Liver (tissue), 9 donors: Measurements from ENCODE around the gene NDUFS2. TPM values are rescaled to one million over a fixed set of nuclear protein-coding genes. Genes with fewer than 3 reads are reported as not detected.

Experiments used
- DNase-seq: peaks from one replicate; pipeline ENCODE4 v3.0.0-alpha.2; 2017; ENCODE audit warnings: low spot score
- H3K27ac ChIP-seq, 2 donors: one replicate each; pipeline ENCODE4 v1.7.0; 2013; ENCODE audit warnings: inconsistent platforms in 2 of 2, low read length in 2 of 2, control low read depth in 1 of 2, low read depth in 1 of 2, mild to moderate bottlenecking in 1 of 2
- H3K27me3 ChIP-seq, 4 donors: one replicate each; pipeline versions ENCODE4 v1.6.1 to v1.7.0; 2013; ENCODE audit warnings: low read length in 3 of 4, inconsistent platforms in 1 of 4, mild to moderate bottlenecking in 1 of 4, moderate library complexity in 1 of 4; ENCODE audit not compliant: control insufficient read depth in 4 of 4, insufficient read depth in 4 of 4
- H3K36me3 ChIP-seq, 4 donors: one replicate each; pipeline versions ENCODE4 v1.6.1 to v1.7.0; 2013; ENCODE audit warnings: low read length in 3 of 4, mild to moderate bottlenecking in 3 of 4, low read depth in 1 of 4, moderate library complexity in 1 of 4; ENCODE audit not compliant: control insufficient read depth in 4 of 4, insufficient read depth in 3 of 4
- H3K4me1 ChIP-seq, 4 donors: one replicate each; pipeline versions ENCODE4 v1.6.1 to v1.7.0; 2013; ENCODE audit warnings: low read length in 3 of 4, mild to moderate bottlenecking in 3 of 4, moderate library complexity in 1 of 4; ENCODE audit not compliant: control insufficient read depth in 4 of 4, insufficient read depth in 4 of 4
- H3K4me3 ChIP-seq, 3 donors: one replicate each; pipeline versions ENCODE4 v1.6.1 to v1.7.0; 2013; ENCODE audit warnings: low read length in 3 of 3, control low read depth in 1 of 3, low read depth in 1 of 3, mild to moderate bottlenecking in 1 of 3
- H3K9ac ChIP-seq, 2 donors: one replicate each; pipeline ENCODE4 v1.7.0; 2013; ENCODE audit warnings: low read length in 2 of 2, mild to moderate bottlenecking in 2 of 2, moderate library complexity in 2 of 2, control low read depth in 1 of 2, low read depth in 1 of 2
- H3K9me3 ChIP-seq, 4 donors: one replicate each; pipeline versions ENCODE4 v1.6.1 to v1.7.0; 2013; ENCODE audit warnings: low read length in 3 of 4; ENCODE audit not compliant: control insufficient read depth in 4 of 4
- ATF3 ChIP-seq: IDR thresholded peaks from 2 replicates; pipeline ENCODE4 v1.6.1; 2016; ENCODE audit warnings: antibody characterized with exemption
- CTCF ChIP-seq: fragments of 150-350 bp; IDR thresholded peaks from 2 replicates; pipeline ENCODE4 v1.5.1; 2017; ENCODE audit warnings: improper control_type of control experiment, low read depth, low read length; ENCODE audit not compliant: missing input control
- EGR1 ChIP-seq, 2 donors: IDR thresholded peaks; 2 replicates each; pipeline ENCODE4 v1.6.1; 2016 to 2018; ENCODE audit warnings: antibody characterized with exemption in 2 of 2, low read depth in 2 of 2
- FOXA1 ChIP-seq: IDR thresholded peaks from 2 replicates; pipeline ENCODE4 v1.6.1; 2016; ENCODE audit warnings: antibody characterized with exemption
- FOXA2 ChIP-seq: IDR thresholded peaks from 2 replicates; pipeline ENCODE4 v1.6.1; 2016; ENCODE audit warnings: antibody characterized with exemption
- GABPA ChIP-seq, 2 donors: IDR thresholded peaks in 1 of 2; conservative IDR thresholded peaks in 1 of 2; 2 replicates each; pipeline ENCODE4 v1.6.1; 2016; ENCODE audit warnings: antibody characterized with exemption in 2 of 2, mild to moderate bottlenecking in 1 of 2, moderate library complexity in 1 of 2
- HNF4A ChIP-seq, 2 donors: conservative IDR thresholded peaks; 2 replicates each; pipeline ENCODE4 v1.6.1; 2016; ENCODE audit warnings: antibody characterized with exemption in 2 of 2, mild to moderate bottlenecking in 2 of 2
- HNF4G ChIP-seq: IDR thresholded peaks from 2 replicates; pipeline ENCODE4 v1.6.1; 2016; ENCODE audit warnings: antibody characterized with exemption
- JUND ChIP-seq, 2 donors: IDR thresholded peaks; 2 replicates each; pipeline ENCODE4 v1.6.1; 2016; ENCODE audit warnings: antibody characterized with exemption in 2 of 2
- MAX ChIP-seq: IDR thresholded peaks from 2 replicates; pipeline ENCODE4 v1.6.1; 2016; ENCODE audit warnings: antibody characterized with exemption
- NR2F2 ChIP-seq: IDR thresholded peaks from 2 replicates; pipeline ENCODE4 v1.6.1; 2016; ENCODE audit warnings: antibody characterized with exemption
- RAD21 ChIP-seq, 2 donors: IDR thresholded peaks; 2 replicates each; pipeline ENCODE4 v1.6.1; 2016; ENCODE audit warnings: antibody characterized with exemption in 2 of 2, mild to moderate bottlenecking in 2 of 2
- REST ChIP-seq: IDR thresholded peaks from 2 replicates; pipeline ENCODE4 v1.6.1; 2016; ENCODE audit warnings: antibody characterized with exemption, mild to moderate bottlenecking
- RXRA ChIP-seq, 2 donors: IDR thresholded peaks; 2 replicates each; pipeline ENCODE4 v1.6.1; 2017 to 2018; ENCODE audit warnings: antibody characterized with exemption in 2 of 2, mild to moderate bottlenecking in 1 of 2
- SP1 ChIP-seq: IDR thresholded peaks from 2 replicates; pipeline ENCODE4 v1.6.1; 2018; ENCODE audit warnings: antibody characterized with exemption, mild to moderate bottlenecking
- TAF1 ChIP-seq: conservative IDR thresholded peaks from 2 replicates; pipeline ENCODE4 v1.6.1; 2016; ENCODE audit warnings: antibody characterized with exemption, mild to moderate bottlenecking
- YY1 ChIP-seq: IDR thresholded peaks from 2 replicates; pipeline ENCODE4 v1.6.1; 2016; ENCODE audit warnings: antibody characterized with exemption, mild to moderate bottlenecking
- ZBTB33 ChIP-seq: IDR thresholded peaks from 2 replicates; pipeline ENCODE4 v1.6.1; 2016; ENCODE audit warnings: antibody characterized with exemption
- WGBS: extraction: QIAGEN DNeasy Blood & Tissue Kit; methylation state at CpG from one replicate; pipeline ENCODE4 v1.1.7; 2013; 5-methylcytosine and 5-hydroxymethylcytosine counted together
- polyA plus RNA-seq, 2 donors: library from polyadenylated mRNA; stranded (reverse) in 1 of 2; unstranded in 1 of 2; fragments of 200-250 nt in 1 of 2; fragments of >200 nt in 1 of 2; fragmentation: Nextera tagmentation in 1 of 2; extraction: Ambion mirVana in 1 of 2; gene quantifications; one replicate each; pipeline versions ENCODE4 v1.2.1 to v1.2.3, GENCODE V29; 2013 to 2015
- total RNA-seq, 2 donors: library from RNA; depleted of rRNA; stranded (reverse); fragments of >200 nt; gene quantifications; one replicate each; pipeline ENCODE4 v1.2.3, GENCODE V29; 2014
- donor health status: healthy.
- donor health status: healthy.
- donor health status: healthy.
- donor health status: healthy.
- donor health status: healthy.

NDUFS2 gene
- total and polyA plus RNA-seq, 4 donors: 93.3 to 167 (median 120) TPM

GRCh38 chr1:161164901-161165610, 37.1 kb upstream of the NDUFS2 start:
- H3K27ac ChIP-seq: peak overlapping the region; percentile 59 to 79
- no peaks in the 10 kb centered on the region for H3K27me3 ChIP-seq
- H3K36me3 ChIP-seq: peaks cover 0 to 24% (median 8%) of the 10 kb centered on the region in 4 donors
- H3K4me3 ChIP-seq: peak overlapping the region in 1 of 3 donors; percentile 67
- no peak for DNase-seq
- no peaks in the 10 kb centered on the region for H3K9me3 ChIP-seq
- no peak for TF ChIP-seq HNF4A (conservative IDR thresholded peaks at IDR 0.05)
- no peak for TF ChIP-seq FOXA1
- TF ChIP-seq CTCF: no peak
- TF ChIP-seq NR2F2: no peak
- TF ChIP-seq RXRA (IDR thresholded peaks at IDR 0.05): no peak
- no peak for TF ChIP-seq YY1
- TF ChIP-seq EGR1 (IDR thresholded peaks at IDR 0.05; ENCODE audit: low read depth in 2 of 2): no peak
- TF ChIP-seq MAX: no peak
- TF ChIP-seq JUND (IDR thresholded peaks at IDR 0.05): no peak
- TF ChIP-seq SP1: no peak
- TF ChIP-seq ZBTB33: no peak
- no peak for TF ChIP-seq GABPA (IDR thresholded peaks at IDR 0.05 in 1 of 2, conservative IDR thresholded peaks at IDR 0.05 in 1 of 2)
- TF ChIP-seq TAF1: no peak
- TF ChIP-seq RAD21 (IDR thresholded peaks at IDR 0.05): no peak
- WGBS: 68% methylated on average over 14 of the region's 14 CpGs
- H3K9ac ChIP-seq: peak overlapping the region in 1 of 2 donors; percentile 74
- peaks cover 10 to 39% (median 27%) of the 10 kb centered on the region in 4 donors for H3K4me1 ChIP-seq

GRCh38 chr1:161165742-161166668, 36.2 kb upstream of the NDUFS2 start, which contains the start of gene PPOX:
PPOX (plus strand) TSS chr1:161166426; CDS start chr1:161166848, 422 bp downstream.
- Histone ChIP-seq H3K36me3 (peaks cover 0 to 31% (median 12%) of the 10 kb centered on the region in 4 donors), H3K27me3 (no peaks in the 10 kb centered on the region), H3K9ac (peak within 1 kb of the TSS; percentile 74 to 84), H3K9me3 (no peaks in the 10 kb centered on the region), H3K4me3 (peak within 1 kb of the TSS; percentile 67 to 86 (median 82)), H3K27ac (peak within 1 kb of the TSS; percentile 59 to 79), H3K4me1 (peaks cover 4 to 30% (median 21%) of the 10 kb centered on the region in 4 donors)
- under 1% methylated on average over 54 of the region's 54 CpGs for WGBS
- peak; percentile 97 for DNase-seq
- TF ChIP-seq MAX (peak; percentile 96), NR2F2 (peak; percentile 63), RAD21 (IDR thresholded peaks at IDR 0.05) (peak in 1 of 2 donors; percentile 53), YY1 (peak; percentile 93), HNF4A (conservative IDR thresholded peaks at IDR 0.05) (peak; percentile 23 to 39), EGR1 (IDR thresholded peaks at IDR 0.05; ENCODE audit: low read depth in 2 of 2) (peak in 1 of 2 donors; percentile 62), ATF3 (no peak), FOXA1 (no peak), GABPA (IDR thresholded peaks at IDR 0.05 in 1 of 2, conservative IDR thresholded peaks at IDR 0.05 in 1 of 2) (peak in 1 of 2 donors; percentile 76), TAF1 (peak; percentile 45), RXRA (IDR thresholded peaks at IDR 0.05) (peak; percentile 59 to 63), REST (peak; percentile 54), JUND (IDR thresholded peaks at IDR 0.05) (no peak), FOXA2 (no peak), HNF4G (no peak)
